CD4-positive, alpha-beta T cell (primary cell): ENCODE results near the gene ANO6. TPM values are rescaled to one million over a fixed set of nuclear protein-coding genes. Genes with fewer than 3 reads are reported as not detected.

Experiments
- ATAC-seq: fragments of 200-7000 bp; cut with Tn5 transposase; one replicate; pipeline ENCODE4 v1.10.0; 2022; ENCODE audit warnings: mild to moderate bottlenecking; ENCODE audit not compliant: poor library complexity
- CTCF ChIA-PET: fragments of 350-600 bp; sonication (Branson Sonifier 250); formaldehyde crosslinking; loops from one replicate; lab custom pipeline; 2021; ENCODE audit warnings: antibody characterized with exemption, inconsistent platforms; lab: Charles Lee
- POLR2A ChIA-PET: fragments of 350-600 bp; sonication (Branson Sonifier 250); formaldehyde crosslinking; loops from one replicate; lab custom pipeline; 2021; ENCODE audit warnings: antibody characterized with exemption, inconsistent platforms; lab: Charles Lee
- DNase-seq, 14 experiments: peaks; one replicate each; pipeline ENCODE4 v3.0.0-alpha.2; 2013 to 2020; ENCODE audit warnings: mixed read lengths in 2 of 14
- H3K27ac ChIP-seq, 2 donors: one replicate each; pipeline versions ENCODE4 v1.5.1 to v1.7.0; 2013; ENCODE audit warnings: low read length in 2 of 2, low read depth in 1 of 2, mild to moderate bottlenecking in 1 of 2
- H3K27me3 ChIP-seq, 2 experiments: 1 replicate in 1 of 2; 2 replicates in 1 of 2; pipeline versions ENCODE4 v1.6.1 to v1.7.0; 2013; ENCODE audit warnings: low read length in 2 of 2, control low read depth in 1 of 2, mild to moderate bottlenecking in 1 of 2, moderate library complexity in 1 of 2; ENCODE audit not compliant: insufficient read depth in 2 of 2, control insufficient read depth in 1 of 2
- H3K36me3 ChIP-seq: one replicate; pipeline ENCODE4 v1.6.1; 2013; ENCODE audit warnings: low read length, control low read depth; ENCODE audit not compliant: insufficient read depth
- H3K4me1 ChIP-seq: one replicate; pipeline ENCODE4 v1.6.1; 2013; ENCODE audit warnings: low read length, control low read depth; ENCODE audit not compliant: insufficient read depth
- H3K4me3 ChIP-seq: one replicate; pipeline ENCODE4 v1.5.1; 2013; ENCODE audit warnings: mild to moderate bottlenecking, low read length, moderate library complexity
- H3K9me3 ChIP-seq, 2 experiments: 1 replicate in 1 of 2; 2 replicates in 1 of 2; pipeline versions ENCODE4 v1.6.1 to v1.7.0; 2013; ENCODE audit warnings: low read length in 2 of 2, mild to moderate bottlenecking in 2 of 2, control low read depth in 1 of 2, moderate library complexity in 1 of 2; ENCODE audit not compliant: control insufficient read depth in 1 of 2, insufficient read depth in 1 of 2
- H3K27ac Mint-ChIP-seq: one replicate; pipeline ENCODE4 v1.8.0; 2020; ENCODE audit warnings: mixed read lengths
- H3K27me3 Mint-ChIP-seq: one replicate; pipeline ENCODE4 v1.8.0; 2021; ENCODE audit warnings: mixed read lengths
- H3K36me3 Mint-ChIP-seq: one replicate; pipeline ENCODE4 v1.8.0; 2021; ENCODE audit warnings: low read depth, mixed read lengths
- H3K4me1 Mint-ChIP-seq: one replicate; pipeline ENCODE4 v1.8.0; 2021; ENCODE audit warnings: low read depth, mixed read lengths
- H3K4me3 Mint-ChIP-seq: one replicate; pipeline ENCODE4 v1.8.0; 2020; ENCODE audit warnings: mild to moderate bottlenecking, mixed read lengths
- H3K9me3 Mint-ChIP-seq: one replicate; pipeline ENCODE4 v1.8.0; 2020; ENCODE audit warnings: mixed read lengths
- intact Hi-C, 2 experiments: fragments of 100-400 bp; cut with DNase I in 1 of 2; cut with micrococcal nuclease in 1 of 2; formaldehyde crosslinking; loops; one replicate each; pipeline versions ENCODE4 v1.15.1 to v1.9.0; 2023 to 2025; cut with DNase I, micrococcal nuclease
- total RNA-seq, 174 experiments: library from RNA in 2 of 174; stranded (reverse) in 2 of 174; gene quantifications; one replicate each; pipeline ENCODE4 v1.2.3 and lab custom pipeline; 2021 to 2026
- TF ChIP-seq, protein P1 (sequence below): fragments of 200-600 bp; IDR thresholded peaks from one replicate; pipeline ENCODE4 v1.8.0; 2022; ENCODE audit warnings: antibody characterized with exemption, mild to moderate bottlenecking

ANO6 gene
- total RNA-seq, 2 experiments from 2014 or later, result 11.6 to 11.7 TPM

DNA sequence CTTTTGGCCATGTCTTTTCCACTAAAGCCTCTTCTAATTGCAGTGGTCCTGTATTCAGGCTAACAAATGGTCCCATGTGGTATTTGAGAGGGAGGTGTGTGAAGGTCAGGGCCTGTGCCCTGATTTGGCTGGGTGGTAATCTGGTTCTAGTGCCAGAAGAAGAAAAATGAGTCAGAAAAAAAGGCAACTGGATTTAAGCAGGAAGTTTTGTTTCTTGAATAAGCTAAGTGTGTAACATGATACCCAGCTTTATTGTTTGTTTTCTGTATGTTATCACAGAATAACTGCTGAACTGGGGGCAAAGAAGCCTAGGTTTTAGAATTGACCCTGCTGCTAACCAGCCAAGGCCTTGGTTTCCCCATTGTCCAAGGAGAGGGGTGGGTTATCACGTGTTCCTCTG is 134.0 kb downstream of the ANO6 start:
- Mint-ChIP-seq H3K4me3 (no peak overlapping the region), H3K4me1 (peaks cover 11% of the 10 kb centered on the region), H3K9me3 (no peaks in the 10 kb centered on the region), H3K27me3 (no peaks in the 10 kb centered on the region), H3K27ac (no peak overlapping the region), H3K36me3 (peaks cover 84% of the 10 kb centered on the region)
- TF ChIP-seq, protein P1, sequence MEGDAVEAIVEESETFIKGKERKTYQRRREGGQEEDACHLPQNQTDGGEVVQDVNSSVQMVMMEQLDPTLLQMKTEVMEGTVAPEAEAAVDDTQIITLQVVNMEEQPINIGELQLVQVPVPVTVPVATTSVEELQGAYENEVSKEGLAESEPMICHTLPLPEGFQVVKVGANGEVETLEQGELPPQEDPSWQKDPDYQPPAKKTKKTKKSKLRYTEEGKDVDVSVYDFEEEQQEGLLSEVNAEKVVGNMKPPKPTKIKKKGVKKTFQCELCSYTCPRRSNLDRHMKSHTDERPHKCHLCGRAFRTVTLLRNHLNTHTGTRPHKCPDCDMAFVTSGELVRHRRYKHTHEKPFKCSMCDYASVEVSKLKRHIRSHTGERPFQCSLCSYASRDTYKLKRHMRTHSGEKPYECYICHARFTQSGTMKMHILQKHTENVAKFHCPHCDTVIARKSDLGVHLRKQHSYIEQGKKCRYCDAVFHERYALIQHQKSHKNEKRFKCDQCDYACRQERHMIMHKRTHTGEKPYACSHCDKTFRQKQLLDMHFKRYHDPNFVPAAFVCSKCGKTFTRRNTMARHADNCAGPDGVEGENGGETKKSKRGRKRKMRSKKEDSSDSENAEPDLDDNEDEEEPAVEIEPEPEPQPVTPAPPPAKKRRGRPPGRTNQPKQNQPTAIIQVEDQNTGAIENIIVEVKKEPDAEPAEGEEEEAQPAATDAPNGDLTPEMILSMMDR, result no peak
- Histone ChIP-seq H3K9me3 (no peaks in the 10 kb centered on the region), H3K4me1 (peaks cover 5% of the 10 kb centered on the region), H3K36me3 (peaks cover 40% of the 10 kb centered on the region), H3K4me3 (no peak overlapping the region), H3K27me3 (no peaks in the 10 kb centered on the region), H3K27ac (no peak overlapping the region)
- ATAC-seq (no peak), DNase-seq (no peak)
- ChIA-PET POLR2A (no interaction called here), CTCF (no interaction called here)
- intact Hi-C loops, result no loop called here

DNA sequence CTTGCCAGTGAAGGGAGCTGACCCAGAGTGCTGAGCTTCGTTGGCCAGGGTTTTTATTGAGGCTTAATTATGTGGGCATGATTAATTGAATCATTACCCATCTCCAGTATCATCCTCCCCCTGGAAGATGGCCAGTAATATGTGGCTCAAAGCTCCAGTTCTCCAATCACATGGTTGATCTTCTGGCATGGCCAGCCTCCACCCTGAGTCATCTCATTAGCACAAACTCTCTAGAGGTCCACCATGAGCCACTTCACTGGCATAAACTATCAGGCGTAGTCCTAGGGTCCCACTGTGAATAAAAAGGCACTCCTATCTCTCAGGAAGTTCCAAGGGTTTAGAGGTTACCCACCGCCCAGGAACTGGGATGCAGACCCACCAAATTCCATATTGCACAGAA is 135.0 kb downstream of the ANO6 start:
- POLR2A ChIA-PET, result no interaction called here
- DNase-seq, result no peak
- Mint-ChIP-seq H3K27ac (no peak overlapping the region), H3K27me3 (no peaks in the 10 kb centered on the region), H3K36me3 (peaks cover 91% of the 10 kb centered on the region), H3K4me3 (no peak overlapping the region), H3K9me3 (no peaks in the 10 kb centered on the region), H3K4me1 (peaks cover 11% of the 10 kb centered on the region)
- peaks cover 47% of the 10 kb centered on the region for H3K36me3 ChIP-seq
- intact Hi-C loops, result no loop called here
- no peaks in the 10 kb centered on the region for H3K9me3 ChIP-seq
- TF ChIP-seq, protein P1, result no peak
- H3K27ac ChIP-seq, result no peak overlapping the region
- no peaks in the 10 kb centered on the region for H3K27me3 ChIP-seq
- H3K4me3 ChIP-seq, result no peak overlapping the region
- peaks cover 5% of the 10 kb centered on the region for H3K4me1 ChIP-seq
- ATAC-seq, result no peak
- CTCF ChIA-PET, result no interaction called here

DNA sequence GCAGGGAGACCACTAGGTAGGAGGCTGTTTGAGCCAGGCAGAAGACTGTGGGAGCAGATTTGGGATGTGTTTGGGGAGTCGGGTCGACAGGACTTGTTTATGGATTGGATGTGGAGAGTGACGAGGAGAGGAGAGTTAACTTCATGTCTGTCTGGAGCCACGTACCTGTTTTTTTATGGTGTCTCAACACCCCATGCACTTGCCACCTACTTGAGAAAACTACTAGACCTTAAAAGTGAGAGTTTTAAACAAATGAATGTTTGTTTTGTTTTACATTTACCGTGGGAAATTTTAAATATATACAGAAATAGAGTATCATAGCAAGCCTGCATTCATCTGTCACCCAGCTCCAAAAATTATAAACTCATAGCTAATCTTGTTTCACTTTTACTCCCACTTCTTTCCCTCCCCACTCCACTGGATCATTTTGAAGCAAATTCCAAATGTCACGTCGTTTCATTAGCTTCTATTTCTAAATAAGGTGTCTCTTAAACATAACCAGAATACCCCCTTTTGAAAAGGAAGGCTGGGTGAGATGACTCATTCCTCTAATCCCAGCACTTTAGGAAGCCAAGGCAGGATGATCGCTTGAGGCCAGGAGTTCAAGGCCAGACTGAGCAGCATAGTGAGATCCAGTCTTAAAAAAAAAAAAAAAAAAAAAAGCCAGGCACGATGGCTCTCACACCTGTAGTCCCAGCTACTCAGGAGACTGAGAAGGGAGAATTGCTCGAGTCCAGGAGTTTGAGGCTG is 136.2 kb downstream of the ANO6 start:
- peaks cover 40% of the 10 kb centered on the region for H3K36me3 ChIP-seq
- Mint-ChIP-seq H3K36me3 (peaks cover 92% of the 10 kb centered on the region), H3K4me3 (no peak overlapping the region), H3K27ac (no peak overlapping the region), H3K9me3 (no peaks in the 10 kb centered on the region), H3K27me3 (no peaks in the 10 kb centered on the region), H3K4me1 (peaks cover 11% of the 10 kb centered on the region)
- H3K4me1 ChIP-seq, result peaks cover 5% of the 10 kb centered on the region
- ChIA-PET POLR2A (no interaction called here), CTCF (interaction anchor here (0.7 kb wide), 2 partner anchors 63 to 175 kb away, joined by 4 read pairs; no protein-coding TSS in a partner anchor)
- H3K4me3 ChIP-seq, result no peak overlapping the region
- H3K27ac ChIP-seq, result no peak overlapping the region
- TF ChIP-seq, protein P1, result no peak
- DNase-seq, result no peak
- ATAC-seq, result no peak
- no peaks in the 10 kb centered on the region for H3K9me3 ChIP-seq
- no peaks in the 10 kb centered on the region for H3K27me3 ChIP-seq
- intact Hi-C loops, result no loop called here
